Activated T-cell treated with anti-CD3 and anti-CD28 coated beads for 1 hour (primary cell): ENCODE measurements around the gene MAN1C1.

Experiments
- DNase-seq: peaks from one replicate; pipeline ENCODE4 v3.0.0-alpha.2; 2020; ENCODE audit warnings: low read depth

The MAN1C1 gene

GRCh38 chr1:25616095-25616986 is at the start of gene MAN1C1:
Gene MAN1C1 (plus strand): TSS chr1:25616791. CDS start chr1:25617798, 1,007 bp downstream.
- DNase-seq: peak; percentile 76

GRCh38 chr1:25567710-25568089 is 48.9 kb upstream of the MAN1C1 start:
- no peak for DNase-seq

- DNase-seq: no peak
Measured at GRCh38 chr1:25568090-25568833, 48.3 kb upstream of the MAN1C1 start.

- DNase-seq: no peak
Measured at GRCh38 chr1:25568834-25569596, 47.6 kb upstream of the MAN1C1 start.

- DNase-seq: no peak
Measured at GRCh38 chr1:25569597-25570396, 46.8 kb upstream of the MAN1C1 start.

- no peak for DNase-seq
Measured at GRCh38 chr1:25570798-25571521, 45.6 kb upstream of the MAN1C1 start.

GRCh38 chr1:25571522-25571970 is 45.0 kb upstream of the MAN1C1 start:
- no peak for DNase-seq

- no peak for DNase-seq
Measured at GRCh38 chr1:25572107-25572506, 44.5 kb upstream of the MAN1C1 start.

GRCh38 chr1:25572708-25573590 is 43.6 kb upstream of the MAN1C1 start:
- DNase-seq: peak; percentile 38

- no peak for DNase-seq
Measured at GRCh38 chr1:25573591-25573930, 43.0 kb upstream of the MAN1C1 start.

GRCh38 chr1:25573961-25574360 is 42.6 kb upstream of the MAN1C1 start:
- no peak for DNase-seq

- DNase-seq: no peak
Measured at GRCh38 chr1:25575191-25575590, 41.4 kb upstream of the MAN1C1 start.

GRCh38 chr1:25576459-25577133 is 40.0 kb upstream of the MAN1C1 start:
- no peak for DNase-seq

GRCh38 chr1:25577134-25577920 is 39.3 kb upstream of the MAN1C1 start:
- DNase-seq: no peak

GRCh38 chr1:25579292-25580252 is 37.0 kb upstream of the MAN1C1 start:
- no peak for DNase-seq

- DNase-seq: no peak
Measured at GRCh38 chr1:25580927-25581326, 35.7 kb upstream of the MAN1C1 start.

GRCh38 chr1:25581764-25582163 is 34.8 kb upstream of the MAN1C1 start:
- DNase-seq: no peak
